ENCODE measurements around the gene PFAS. TPM values are rescaled to one million over a fixed set of nuclear protein-coding genes. Genes with fewer than 3 reads are reported as not detected.
A peak's percentile ranks its signal among the peaks of the same experiment; 100 is the strongest.
"Not testable (repeated sequence)": the region's sequence is repeated elsewhere in the genome, so short reads cannot be mapped to it uniquely, and the experiment has no call there.

Gene PFAS
- total and polyA plus RNA-seq, 2 experiments from 2014 or later = 13.4 to 16.0 TPM

DNA sequence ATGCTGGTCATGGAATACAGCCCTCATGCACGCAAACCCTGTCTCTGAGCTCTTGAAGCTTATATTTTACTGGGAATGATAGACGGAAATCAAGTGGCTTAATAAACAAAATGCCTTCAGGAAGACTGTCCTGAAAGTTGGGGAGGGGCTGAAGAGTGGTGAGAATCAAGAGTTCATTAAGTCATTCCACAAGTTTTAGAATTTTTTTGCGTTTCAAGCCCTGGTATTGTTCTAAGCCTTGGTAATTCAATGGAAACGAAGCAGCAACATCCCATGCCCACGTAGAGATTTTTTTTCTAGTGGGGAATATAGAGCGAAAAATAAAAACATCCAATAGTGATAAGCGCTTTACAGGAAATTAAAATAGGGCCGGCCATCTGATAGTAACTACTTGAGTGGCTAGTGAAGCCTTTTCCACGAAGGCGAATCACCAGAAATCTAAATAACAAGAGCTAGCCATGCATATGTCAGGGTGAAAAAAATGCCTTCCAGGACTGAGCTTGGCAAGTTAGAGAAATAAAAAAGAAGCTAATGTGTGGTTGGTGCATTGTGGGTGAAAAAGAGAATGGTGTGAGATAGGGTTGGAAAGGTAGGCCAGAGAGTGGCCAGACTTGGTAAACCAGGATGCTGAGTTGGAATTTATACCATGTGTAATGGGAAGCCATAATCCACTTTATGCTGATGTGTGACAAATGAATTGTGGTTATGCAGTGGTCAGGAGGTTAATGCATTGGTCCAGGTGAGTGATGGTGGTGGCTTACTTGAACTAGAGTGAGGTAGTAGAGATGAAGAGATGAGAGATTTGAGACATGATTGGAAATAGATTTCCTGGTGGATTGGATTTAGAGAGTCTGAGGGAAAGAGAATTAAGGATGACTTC lies 772 bp downstream of the PFAS start:
- in situ Hi-C loops (cut with MboI) = no loop called here
- Histone ChIP-seq H3K27ac (peak overlapping the region; percentile 96), H3K4me1 (ENCODE audit: insufficient read depth) (peaks cover 8% of the 10 kb centered on the region; the same call in 1 of the 2 replicates), H4K20me1 (ENCODE audit: insufficient read depth) (no peaks in the 10 kb centered on the region), H3K4me2 (ENCODE audit: unreplicated experiment) (peak overlapping the region; percentile 98), H3K9ac (peak overlapping the region; percentile 97), H3F3A (ENCODE audit: insufficient read depth) (peaks cover 20% of the 10 kb centered on the region), H3K4me3 (peak overlapping the region; percentile 100), H3K36me3 (ENCODE audit: low read depth) (no peaks in the 10 kb centered on the region), H2AFZ (peak overlapping the region; percentile 100), H3K27me3 (replicated peaks; ENCODE audit: insufficient read depth) (no peaks in the 10 kb centered on the region), H3K9me3 (ENCODE audit: low read depth) (no peaks in the 10 kb centered on the region), H3K79me2 (ENCODE audit: insufficient read depth) (peaks cover 55% of the 10 kb centered on the region), H3K9me2 (ENCODE audit: insufficient read depth) (no peaks in the 10 kb centered on the region)
- TF ChIP-seq EZH2 (IDR thresholded peaks at IDR 0.05; ENCODE audit: insufficient read depth, poor library complexity, severe bottlenecking) = no peak
- no peak for TF ChIP-seq EZH2phosphoT487 (IDR thresholded peaks at IDR 0.05; ENCODE audit: insufficient read depth, low read depth)
- peak; percentile 3 for DNase-seq
- 13 to 16% methylated on average over 10 of the region's 10 CpGs for WGBS, 2 experiments (ENCODE audit: low coverage in 1 of 2, low lambda C conversion rate in 2 of 2, missing lambda C conversion rate in 2 of 2)

DNA sequence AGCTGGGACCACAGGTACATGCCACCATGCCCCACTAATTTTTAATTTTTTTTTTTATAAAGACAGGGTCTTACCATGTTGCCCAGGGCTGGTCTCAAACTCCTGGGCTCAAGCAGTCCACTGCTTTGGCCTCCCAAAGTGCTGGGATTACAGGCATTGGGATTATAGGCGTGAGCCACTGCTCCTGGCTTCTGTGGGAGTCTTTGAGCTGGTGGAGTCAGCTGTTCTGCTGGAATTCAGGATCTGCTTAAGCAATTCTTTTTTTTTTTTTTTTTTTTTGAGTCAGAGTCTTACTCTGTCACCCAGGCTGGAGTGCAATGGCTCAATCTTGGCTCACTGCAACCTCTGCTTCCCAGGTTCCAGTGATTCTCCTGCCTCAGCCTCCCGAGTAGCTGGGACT lies 2.3 kb downstream of the PFAS start:
- peaks cover 39% of the 10 kb centered on the region for H3K79me2 ChIP-seq (ENCODE audit: insufficient read depth)
- H3K9ac ChIP-seq; H2AFZ ChIP-seq; H3K9me3 ChIP-seq (ENCODE audit: low read depth); H3K36me3 ChIP-seq (ENCODE audit: low read depth); H3K4me3 ChIP-seq; H3K4me1 ChIP-seq (ENCODE audit: insufficient read depth); H3K9me2 ChIP-seq (ENCODE audit: insufficient read depth); H3K27ac ChIP-seq; H4K20me1 ChIP-seq (ENCODE audit: insufficient read depth); H3K4me2 ChIP-seq (ENCODE audit: unreplicated experiment); in situ Hi-C loops (cut with MboI); H3K27me3 ChIP-seq (replicated peaks; ENCODE audit: insufficient read depth): not testable (repeated sequence)
- DNase-seq = peak; percentile 44
- 70 to 87% methylated on average over 2 of the region's 2 CpGs for WGBS, 2 experiments (ENCODE audit: low coverage in 1 of 2, low lambda C conversion rate in 2 of 2, missing lambda C conversion rate in 2 of 2)
- peaks cover 18% of the 10 kb centered on the region for H3F3A ChIP-seq (ENCODE audit: insufficient read depth)

- DNase-seq = no peak
- peaks cover 8% of the 10 kb centered on the region; the same call in 1 of the 2 replicates for H3K4me1 ChIP-seq (ENCODE audit: insufficient read depth)
- no peak overlapping the region for H3K9ac ChIP-seq
- peaks cover 2% of the 10 kb centered on the region; the same call in 1 of the 2 replicates for H3F3A ChIP-seq (ENCODE audit: insufficient read depth)
- H3K27me3 ChIP-seq (replicated peaks; ENCODE audit: insufficient read depth) = no peaks in the 10 kb centered on the region
- no peak overlapping the region for H3K4me3 ChIP-seq
- H3K36me3 ChIP-seq (ENCODE audit: low read depth) = peaks cover 4% of the 10 kb centered on the region; the same call in 1 of the 2 replicates
- no peak overlapping the region for H3K27ac ChIP-seq
- no peak overlapping the region for H2AFZ ChIP-seq
- H3K4me2 ChIP-seq (ENCODE audit: unreplicated experiment) = no peak overlapping the region
- in situ Hi-C loops (cut with MboI) = no loop called here
- peaks cover 38% of the 10 kb centered on the region for H3K79me2 ChIP-seq (ENCODE audit: insufficient read depth)
- H3K9me3 ChIP-seq (ENCODE audit: low read depth) = no peaks in the 10 kb centered on the region
- no peaks in the 10 kb centered on the region for H3K9me2 ChIP-seq (ENCODE audit: insufficient read depth)
- TF ChIP-seq EZH2phosphoT487 (IDR thresholded peaks at IDR 0.05; ENCODE audit: insufficient read depth, low read depth) (no peak), EZH2 (IDR thresholded peaks at IDR 0.05; ENCODE audit: insufficient read depth, poor library complexity, severe bottlenecking) (no peak)
- WGBS, 2 experiments (ENCODE audit: low coverage in 1 of 2, low lambda C conversion rate in 2 of 2, missing lambda C conversion rate in 2 of 2) = 78 to 84% methylated on average over 8 of the region's 8 CpGs
- H4K20me1 ChIP-seq (ENCODE audit: insufficient read depth) = no peaks in the 10 kb centered on the region
These were observed 4.7 kb downstream of the PFAS start for GRCh38 chr17:8253801-8254200.

DNA sequence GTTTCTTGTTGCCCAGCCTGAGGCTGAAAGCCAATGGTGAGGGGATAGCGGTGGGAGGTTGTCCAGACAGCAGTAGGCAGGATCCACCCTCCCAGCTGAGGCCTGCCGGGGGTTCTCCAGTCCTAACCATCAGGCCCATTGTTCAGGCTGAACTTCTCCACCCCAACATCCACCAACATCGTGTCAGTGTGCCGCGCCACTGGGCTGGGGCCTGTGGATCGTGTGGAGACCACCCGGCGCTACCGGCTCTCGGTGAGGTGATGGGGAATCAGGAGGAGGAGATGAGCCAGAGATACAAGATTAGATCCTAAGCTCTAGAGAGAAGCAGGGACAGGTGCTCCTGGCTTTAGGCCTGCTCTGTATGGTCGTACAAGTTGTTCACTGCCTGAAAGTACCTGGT lies 5.8 kb downstream of the PFAS start:
- no peak for TF ChIP-seq EZH2phosphoT487 (IDR thresholded peaks at IDR 0.05; ENCODE audit: insufficient read depth, low read depth)
- no peak for TF ChIP-seq EZH2 (IDR thresholded peaks at IDR 0.05; ENCODE audit: insufficient read depth, poor library complexity, severe bottlenecking)
- H3K4me2 ChIP-seq (ENCODE audit: unreplicated experiment) = no peak overlapping the region
- in situ Hi-C loops (cut with MboI) = no loop called here
- no peaks in the 10 kb centered on the region for H3K9me3 ChIP-seq (ENCODE audit: low read depth)
- H3K36me3 ChIP-seq (ENCODE audit: low read depth) = peaks cover 4% of the 10 kb centered on the region; the same call in 1 of the 2 replicates
- peaks cover 3% of the 10 kb centered on the region; the same call in 1 of the 2 replicates for H3K4me1 ChIP-seq (ENCODE audit: insufficient read depth)
- WGBS, 2 experiments (ENCODE audit: low coverage in 1 of 2, low lambda C conversion rate in 2 of 2, missing lambda C conversion rate in 2 of 2) = 99% methylated on average over 11 of the region's 11 CpGs
- no peak for DNase-seq
- H2AFZ ChIP-seq = no peak overlapping the region
- H3K4me3 ChIP-seq = no peak overlapping the region
- no peak overlapping the region for H3K27ac ChIP-seq
- no peaks in the 10 kb centered on the region for H3K9me2 ChIP-seq (ENCODE audit: insufficient read depth)
- no peaks in the 10 kb centered on the region for H3K27me3 ChIP-seq (replicated peaks; ENCODE audit: insufficient read depth)
- no peaks in the 10 kb centered on the region for H4K20me1 ChIP-seq (ENCODE audit: insufficient read depth)
- H3K9ac ChIP-seq = no peak overlapping the region
- no peaks in the 10 kb centered on the region for H3F3A ChIP-seq (ENCODE audit: insufficient read depth)
- H3K79me2 ChIP-seq (ENCODE audit: insufficient read depth) = peaks cover 31% of the 10 kb centered on the region

Data from GM23248 (cell line).